SK-N-SH (cell line): ENCODE data around the gene CHST6. TPM values are rescaled to one million over a fixed set of nuclear protein-coding genes. Genes with fewer than 3 reads are reported as not detected.

Experiments
- CTCF ChIA-PET: fragments of 300-600, 350-600 bp; formaldehyde crosslinking; extraction: SDS; loops from one replicate; lab custom pipeline; 2021; lab: Yijun Ruan, JAX
- POLR2A ChIA-PET: fragments of 350-600 bp; sonication (Branson Sonifier 250); formaldehyde crosslinking; extraction: SDS; loops from one replicate; lab custom pipeline; 2020; ENCODE audit warnings: antibody characterized with exemption, inconsistent platforms; lab: Yijun Ruan, JAX
- DNase-seq: peaks from one replicate; pipeline ENCODE4 v3.0.0; 2012
- H2AFZ ChIP-seq: fragments of 200-600 bp; sonication (generic); 2 replicates; pipeline ENCODE4 v1.8.1; 2016; ENCODE audit warnings: antibody characterized with exemption, mild to moderate bottlenecking, low read depth
- H3F3A ChIP-seq: fragments of 200-600 bp; sonication (generic); replicated peaks from 2 replicates; pipeline ENCODE3; 2016; ENCODE audit warnings: antibody characterized with exemption, mild to moderate bottlenecking; ENCODE audit not compliant: insufficient read depth
- H3K27ac ChIP-seq, 2 experiments: fragments of 200-500 bp in 1 of 2; fragments of 200-600 bp in 1 of 2; sonication (Bioruptor generic) in 1 of 2; sonication (generic), shearing (Covaris generic) in 1 of 2; 2 replicates each; pipeline versions ENCODE4 v1.5.1 to v1.6.1; 2014 to 2016; ENCODE audit warnings: low read depth in 2 of 2, inconsistent platforms in 1 of 2, low read length in 1 of 2, mild to moderate bottlenecking in 1 of 2, mixed read lengths in 1 of 2
- H3K27me3 ChIP-seq: fragments of 200-600 bp; sonication (generic), shearing (Covaris generic); 2 replicates; pipeline ENCODE4 v1.6.1; 2016; ENCODE audit warnings: mixed run types; ENCODE audit not compliant: insufficient read depth
- H3K36me3 ChIP-seq, 2 experiments: fragments of 200-500 bp in 1 of 2; fragments of 200-600 bp in 1 of 2; sonication (Bioruptor generic) in 1 of 2; sonication (generic) in 1 of 2; replicated peaks in 1 of 2; 2 replicates each; pipeline versions ENCODE3 to v1.5.1; 2014 to 2016; ENCODE audit warnings: low read length in 1 of 2, mild to moderate bottlenecking in 1 of 2; ENCODE audit not compliant: insufficient read depth in 2 of 2, control insufficient read depth in 1 of 2
- H3K4me1 ChIP-seq, 2 experiments: fragments of 200-500 bp in 1 of 2; fragments of 200-600 bp in 1 of 2; sonication (Bioruptor generic) in 1 of 2; sonication (generic), shearing (Covaris generic) in 1 of 2; 2 replicates each; pipeline versions ENCODE4 v1.5.1 to v1.6.1; 2014 to 2016; ENCODE audit warnings: low read depth in 1 of 2, low read length in 1 of 2, mixed run types in 1 of 2; ENCODE audit not compliant: insufficient read depth in 2 of 2, control insufficient read depth in 1 of 2
- H3K4me2 ChIP-seq: fragments of 200-600 bp; sonication (generic), shearing (Covaris generic); 2 replicates; pipeline ENCODE4 v1.6.1; 2017; ENCODE audit warnings: mixed run types
- H3K4me3 ChIP-seq, 2 experiments: fragments of 200-500 bp in 1 of 2; fragments of 200-600 bp in 1 of 2; sonication (Bioruptor generic) in 1 of 2; sonication (generic), shearing (Covaris generic) in 1 of 2; 2 replicates each; pipeline versions ENCODE4 v1.5.1 to v1.8.1; 2014 to 2016; ENCODE audit warnings: low read depth in 2 of 2, inconsistent platforms in 1 of 2, low read length in 1 of 2, mild to moderate bottlenecking in 1 of 2, mixed read lengths in 1 of 2, moderate library complexity in 1 of 2
- H3K79me2 ChIP-seq: fragments of 200-600 bp; sonication (generic); 2 replicates; pipeline ENCODE4 v1.8.1; 2017; ENCODE audit warnings: mild to moderate bottlenecking; ENCODE audit not compliant: insufficient read depth
- H3K9ac ChIP-seq: fragments of 200-600 bp; sonication (generic); 2 replicates; pipeline ENCODE4 v1.6.1; 2017; ENCODE audit warnings: mixed run types
- H3K9me2 ChIP-seq: fragments of 200-600 bp; sonication (generic); 2 replicates; pipeline ENCODE4 v1.6.1; 2017; ENCODE audit warnings: mixed run types
- H3K9me3 ChIP-seq: fragments of 200-600 bp; sonication (generic); 2 replicates; pipeline ENCODE4 v1.6.1; 2017; ENCODE audit warnings: mixed run types, mild to moderate bottlenecking, moderate library complexity
- H4K20me1 ChIP-seq: fragments of 200-600 bp; sonication (generic); 2 replicates; pipeline ENCODE4 v1.6.1; 2017; ENCODE audit warnings: mild to moderate bottlenecking, mixed run types; ENCODE audit not compliant: insufficient read depth
- CHD2 ChIP-seq: fragments of 150-350 bp; IDR thresholded peaks from 2 replicates; pipeline ENCODE4 v1.6.1; 2018; ENCODE audit warnings: low read length; ENCODE audit not compliant: partially characterized antibody
- ELF1 ChIP-seq: IDR thresholded peaks from 2 replicates; pipeline ENCODE4 v1.4.0; 2012
- EZH2phosphoT487 ChIP-seq: fragments of 200-600 bp; sonication (generic); IDR thresholded peaks from 2 replicates; pipeline ENCODE4 v1.6.1; 2017; ENCODE audit warnings: low read depth, mixed run types, mild to moderate bottlenecking, antibody characterized with exemption, moderate library complexity, borderline replicate concordance
- FOSL2 ChIP-seq: IDR thresholded peaks from 2 replicates; pipeline ENCODE4 v1.4.0; 2012; ENCODE audit warnings: low read depth, mild to moderate bottlenecking, moderate library complexity, borderline replicate concordance
- GABPA ChIP-seq: IDR thresholded peaks from 2 replicates; pipeline ENCODE4 v1.4.0; 2012; ENCODE audit warnings: low read depth, mild to moderate bottlenecking
- GATA2 ChIP-seq: sonication (generic); formaldehyde crosslinking; IDR thresholded peaks from 2 replicates; pipeline ENCODE4 v1.5.0; 2020; ENCODE audit warnings: mild to moderate bottlenecking, missing genetic modification reagents
- MXI1 ChIP-seq: IDR thresholded peaks from 2 replicates; pipeline ENCODE4 v1.6.1; 2012; ENCODE audit warnings: mild to moderate bottlenecking, low read depth, low read length, improper control_type of control experiment
- POLR2AphosphoS5 ChIP-seq: IDR thresholded peaks from 2 replicates; pipeline ENCODE4 v1.6.1; 2012; ENCODE audit warnings: low read depth, low read length
- RFX5 ChIP-seq: IDR thresholded peaks from 2 replicates; pipeline ENCODE4 v1.6.1; 2012; ENCODE audit warnings: mild to moderate bottlenecking, improper control_type of control experiment, low read length
- RXRA ChIP-seq: IDR thresholded peaks from 2 replicates; pipeline ENCODE4 v1.4.0; 2012; ENCODE audit warnings: low read depth, mild to moderate bottlenecking, borderline replicate concordance
- WGBS: methylation state at CpG from one replicate; pipeline ENCODE4 v1.1.6; 2017; ENCODE audit warnings: low lambda C conversion rate; 5-methylcytosine and 5-hydroxymethylcytosine counted together
- polyA plus RNA-seq, 3 experiments: library from polyadenylated mRNA; depleted of rRNA; stranded (reverse); fragments of >200 nt; gene quantifications; 2 replicates each; pipeline ENCODE4 v1.2.3, GENCODE V29; 2012
- TF ChIP-seq, protein P1 (sequence below): fragments of 150-350 bp; IDR thresholded peaks from 2 replicates; pipeline ENCODE4 v1.6.1; 2017; ENCODE audit warnings: antibody characterized with exemption, low read length, low read depth, borderline replicate concordance
- TF ChIP-seq, protein P2 (sequence below): IDR thresholded peaks from 2 replicates; pipeline ENCODE4 v1.4.0; 2012; ENCODE audit warnings: low read depth
- TF ChIP-seq, protein P3 (sequence below): IDR thresholded peaks from 2 replicates; pipeline ENCODE4 v1.6.1; 2012; ENCODE audit warnings: mild to moderate bottlenecking, low read depth, low read length, moderate library complexity
- TF ChIP-seq, protein P4 (sequence below): fragments of 200-600 bp; sonication (generic); IDR thresholded peaks from 2 replicates; pipeline ENCODE4 v1.6.1; 2017; ENCODE audit warnings: antibody characterized with exemption, mild to moderate bottlenecking, moderate library complexity

The CHST6 gene
- polyA plus RNA-seq, 1 of the 3 experiments (the other 2 are of a cell fraction) = 0.30 TPM

DNA sequence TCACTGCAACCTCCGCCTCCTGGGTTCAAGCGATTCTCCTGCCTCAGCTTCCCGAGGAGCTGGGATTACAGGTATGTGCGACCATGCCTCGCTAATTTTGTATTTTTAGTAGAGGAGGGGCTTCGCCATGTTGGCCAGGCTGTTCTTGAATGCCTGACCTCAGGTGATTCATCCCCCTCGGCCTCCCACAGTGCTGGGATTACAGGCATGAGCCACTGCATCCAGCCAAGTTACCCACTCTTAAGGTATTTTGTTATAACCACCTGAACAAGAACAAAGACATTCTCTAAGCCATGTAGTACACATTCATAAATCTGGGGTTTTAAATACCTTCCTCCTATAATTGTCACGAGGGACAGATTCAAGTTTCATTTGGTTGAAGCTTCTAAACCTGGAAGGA lies 18.4 kb downstream of the CHST6 start:
- H3K36me3 ChIP-seq = no peaks in the 10 kb centered on the region

More for the DNA sequence above, 18.4 kb downstream of the CHST6 start:
- ChIA-PET CTCF (interaction anchor here (0.6 to 2.2 kb wide), 5 partner anchors 12 to 145 kb away, joined by 4 to 9 read pairs (median 4); partner anchors contain the start of gene TMEM170A), POLR2A (interaction anchor here (1.6 kb wide), 1 partner anchor 40 kb away, joined by 6 read pairs; no protein-coding TSS in a partner anchor)
- Histone ChIP-seq H3K4me1 (peaks cover 0 to 3% of the 10 kb centered on the region in 2 experiments; a peak in 1 of 4 replicates), H3K27me3 (no peaks in the 10 kb centered on the region), H3K79me2 (no peaks in the 10 kb centered on the region), H3K9me2 (no peaks in the 10 kb centered on the region), H3K27ac (no peak overlapping the region), H3F3A (no peaks in the 10 kb centered on the region), H4K20me1 (no peaks in the 10 kb centered on the region), H3K4me3 (no peak overlapping the region), H3K9ac (no peak overlapping the region), H2AFZ (no peak overlapping the region), H3K4me2 (no peak overlapping the region), H3K9me3 (no peaks in the 10 kb centered on the region)
- DNase-seq = no peak
- TF ChIP-seq GATA2 = no peak
- TF ChIP-seq, protein P1, sequence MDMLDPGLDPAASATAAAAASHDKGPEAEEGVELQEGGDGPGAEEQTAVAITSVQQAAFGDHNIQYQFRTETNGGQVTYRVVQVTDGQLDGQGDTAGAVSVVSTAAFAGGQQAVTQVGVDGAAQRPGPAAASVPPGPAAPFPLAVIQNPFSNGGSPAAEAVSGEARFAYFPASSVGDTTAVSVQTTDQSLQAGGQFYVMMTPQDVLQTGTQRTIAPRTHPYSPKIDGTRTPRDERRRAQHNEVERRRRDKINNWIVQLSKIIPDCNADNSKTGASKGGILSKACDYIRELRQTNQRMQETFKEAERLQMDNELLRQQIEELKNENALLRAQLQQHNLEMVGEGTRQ = no peak
- no peak for TF ChIP-seq FOSL2
- TF ChIP-seq, protein P2, sequence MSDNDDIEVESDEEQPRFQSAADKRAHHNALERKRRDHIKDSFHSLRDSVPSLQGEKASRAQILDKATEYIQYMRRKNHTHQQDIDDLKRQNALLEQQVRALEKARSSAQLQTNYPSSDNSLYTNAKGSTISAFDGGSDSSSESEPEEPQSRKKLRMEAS = no peak
- TF ChIP-seq, protein P3, sequence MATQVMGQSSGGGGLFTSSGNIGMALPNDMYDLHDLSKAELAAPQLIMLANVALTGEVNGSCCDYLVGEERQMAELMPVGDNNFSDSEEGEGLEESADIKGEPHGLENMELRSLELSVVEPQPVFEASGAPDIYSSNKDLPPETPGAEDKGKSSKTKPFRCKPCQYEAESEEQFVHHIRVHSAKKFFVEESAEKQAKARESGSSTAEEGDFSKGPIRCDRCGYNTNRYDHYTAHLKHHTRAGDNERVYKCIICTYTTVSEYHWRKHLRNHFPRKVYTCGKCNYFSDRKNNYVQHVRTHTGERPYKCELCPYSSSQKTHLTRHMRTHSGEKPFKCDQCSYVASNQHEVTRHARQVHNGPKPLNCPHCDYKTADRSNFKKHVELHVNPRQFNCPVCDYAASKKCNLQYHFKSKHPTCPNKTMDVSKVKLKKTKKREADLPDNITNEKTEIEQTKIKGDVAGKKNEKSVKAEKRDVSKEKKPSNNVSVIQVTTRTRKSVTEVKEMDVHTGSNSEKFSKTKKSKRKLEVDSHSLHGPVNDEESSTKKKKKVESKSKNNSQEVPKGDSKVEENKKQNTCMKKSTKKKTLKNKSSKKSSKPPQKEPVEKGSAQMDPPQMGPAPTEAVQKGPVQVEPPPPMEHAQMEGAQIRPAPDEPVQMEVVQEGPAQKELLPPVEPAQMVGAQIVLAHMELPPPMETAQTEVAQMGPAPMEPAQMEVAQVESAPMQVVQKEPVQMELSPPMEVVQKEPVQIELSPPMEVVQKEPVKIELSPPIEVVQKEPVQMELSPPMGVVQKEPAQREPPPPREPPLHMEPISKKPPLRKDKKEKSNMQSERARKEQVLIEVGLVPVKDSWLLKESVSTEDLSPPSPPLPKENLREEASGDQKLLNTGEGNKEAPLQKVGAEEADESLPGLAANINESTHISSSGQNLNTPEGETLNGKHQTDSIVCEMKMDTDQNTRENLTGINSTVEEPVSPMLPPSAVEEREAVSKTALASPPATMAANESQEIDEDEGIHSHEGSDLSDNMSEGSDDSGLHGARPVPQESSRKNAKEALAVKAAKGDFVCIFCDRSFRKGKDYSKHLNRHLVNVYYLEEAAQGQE = no peak
- no peak for TF ChIP-seq GABPA
- no peak for TF ChIP-seq ELF1
- TF ChIP-seq CHD2 = no peak
- TF ChIP-seq EZH2phosphoT487 = no peak
- no peak for TF ChIP-seq POLR2AphosphoS5
- TF ChIP-seq MXI1 = no peak
- TF ChIP-seq, protein P4, sequence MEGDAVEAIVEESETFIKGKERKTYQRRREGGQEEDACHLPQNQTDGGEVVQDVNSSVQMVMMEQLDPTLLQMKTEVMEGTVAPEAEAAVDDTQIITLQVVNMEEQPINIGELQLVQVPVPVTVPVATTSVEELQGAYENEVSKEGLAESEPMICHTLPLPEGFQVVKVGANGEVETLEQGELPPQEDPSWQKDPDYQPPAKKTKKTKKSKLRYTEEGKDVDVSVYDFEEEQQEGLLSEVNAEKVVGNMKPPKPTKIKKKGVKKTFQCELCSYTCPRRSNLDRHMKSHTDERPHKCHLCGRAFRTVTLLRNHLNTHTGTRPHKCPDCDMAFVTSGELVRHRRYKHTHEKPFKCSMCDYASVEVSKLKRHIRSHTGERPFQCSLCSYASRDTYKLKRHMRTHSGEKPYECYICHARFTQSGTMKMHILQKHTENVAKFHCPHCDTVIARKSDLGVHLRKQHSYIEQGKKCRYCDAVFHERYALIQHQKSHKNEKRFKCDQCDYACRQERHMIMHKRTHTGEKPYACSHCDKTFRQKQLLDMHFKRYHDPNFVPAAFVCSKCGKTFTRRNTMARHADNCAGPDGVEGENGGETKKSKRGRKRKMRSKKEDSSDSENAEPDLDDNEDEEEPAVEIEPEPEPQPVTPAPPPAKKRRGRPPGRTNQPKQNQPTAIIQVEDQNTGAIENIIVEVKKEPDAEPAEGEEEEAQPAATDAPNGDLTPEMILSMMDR = no peak
- no peak for TF ChIP-seq RXRA
- TF ChIP-seq RFX5 = no peak
- WGBS = 70% methylated on average over 8 of the region's 8 CpGs
